ENCODE results near the gene PHEX.
"Not testable (repeated sequence)": the region's sequence is repeated elsewhere in the genome, so short reads cannot be mapped to it uniquely, and the experiment has no call there.

Gene PHEX

GRCh38 chrX:22289209-22289608 lies 257.1 kb downstream of the PHEX start:
- H4K12ac ChIP-seq (ENCODE audit: low read depth, low read length); H3K79me1 ChIP-seq (ENCODE audit: low read length); H3K18ac ChIP-seq (ENCODE audit: low read length); H4K91ac ChIP-seq (ENCODE audit: low read depth, low read length); DNase-seq; H3K27ac ChIP-seq (ENCODE audit: low read depth, low read length); H2BK5ac ChIP-seq (ENCODE audit: low read depth, low read length, poor library complexity); H3K9me3 ChIP-seq (ENCODE audit: insufficient read depth, low read depth, low read length); H3K79me2 ChIP-seq (ENCODE audit: control insufficient read depth, insufficient read depth, low read length, poor library complexity); H2AK5ac ChIP-seq (ENCODE audit: low read length); H2AFZ ChIP-seq (ENCODE audit: insufficient read depth, low read length, poor library complexity); H3K4me2 ChIP-seq (ENCODE audit: low read length); H2BK12ac ChIP-seq (ENCODE audit: low read length); H3K4ac ChIP-seq (ENCODE audit: low read depth, low read length); H3K27me3 ChIP-seq (ENCODE audit: insufficient read depth, low read length); H3K23ac ChIP-seq (ENCODE audit: low read length); H3K4me1 ChIP-seq (ENCODE audit: control insufficient read depth in 1 of 2, insufficient read depth in 2 of 2, low read length in 2 of 2); H2BK120ac ChIP-seq (ENCODE audit: insufficient read depth, low read length, poor library complexity); H3K9ac ChIP-seq (ENCODE audit: low read length); H4K8ac ChIP-seq (ENCODE audit: low read depth, low read length); H3K36me3 ChIP-seq (ENCODE audit: control insufficient read depth in 1 of 2, insufficient read depth in 2 of 2, low read length in 2 of 2); H3K14ac ChIP-seq (ENCODE audit: low read length); H3K4me3 ChIP-seq (ENCODE audit: low read depth, low read length): not testable (repeated sequence)
- WGBS (ENCODE audit: extremely low coverage, insufficient coverage, insufficient read length) = no CpG with 5 or more reads among the region's 3 CpGs

GRCh38 chrX:22296871-22297270 lies 264.7 kb downstream of the PHEX start:
- no peak overlapping the region for H3K14ac ChIP-seq (ENCODE audit: low read length)
- H2BK5ac ChIP-seq (ENCODE audit: low read depth, low read length, poor library complexity) = no peak overlapping the region
- no peak overlapping the region for H4K12ac ChIP-seq (ENCODE audit: low read depth, low read length)
- H3K27ac ChIP-seq (ENCODE audit: low read depth, low read length) = no peak overlapping the region
- H4K8ac ChIP-seq (ENCODE audit: low read depth, low read length) = no peak overlapping the region
- H3K4me1 ChIP-seq (ENCODE audit: control insufficient read depth in 1 of 2, insufficient read depth in 2 of 2, low read length in 2 of 2) = peaks cover 0 to 2% of the 10 kb centered on the region in 2 experiments
- H4K91ac ChIP-seq (ENCODE audit: low read depth, low read length) = no peak overlapping the region
- no peak overlapping the region for H3K23ac ChIP-seq (ENCODE audit: low read length)
- H3K18ac ChIP-seq (ENCODE audit: low read length) = no peak overlapping the region
- no peak overlapping the region for H3K4me2 ChIP-seq (ENCODE audit: low read length)
- no peak overlapping the region for H3K4me3 ChIP-seq (ENCODE audit: low read depth, low read length)
- no peak overlapping the region for H2BK12ac ChIP-seq (ENCODE audit: low read length)
- no peaks in the 10 kb centered on the region for H3K9me3 ChIP-seq (ENCODE audit: insufficient read depth, low read depth, low read length)
- H2BK120ac ChIP-seq (ENCODE audit: insufficient read depth, low read length, poor library complexity) = no peak overlapping the region
- no peak overlapping the region for H2AFZ ChIP-seq (ENCODE audit: insufficient read depth, low read length, poor library complexity)
- no peaks in the 10 kb centered on the region for H3K27me3 ChIP-seq (ENCODE audit: insufficient read depth, low read length)
- H3K4ac ChIP-seq (ENCODE audit: low read depth, low read length) = no peak overlapping the region
- H2AK5ac ChIP-seq (ENCODE audit: low read length) = no peak overlapping the region
- no peaks in the 10 kb centered on the region for H3K36me3 ChIP-seq (ENCODE audit: control insufficient read depth in 1 of 2, insufficient read depth in 2 of 2, low read length in 2 of 2)
- no peaks in the 10 kb centered on the region for H3K79me1 ChIP-seq (ENCODE audit: low read length)
- H3K9ac ChIP-seq (ENCODE audit: low read length) = no peak overlapping the region
- WGBS (ENCODE audit: extremely low coverage, insufficient coverage, insufficient read length) = no CpG with 5 or more reads among the region's 2 CpGs
- no peak for DNase-seq
- no peaks in the 10 kb centered on the region for H3K79me2 ChIP-seq (ENCODE audit: control insufficient read depth, insufficient read depth, low read length, poor library complexity)

- no peak overlapping the region for H3K4me2 ChIP-seq (ENCODE audit: low read length)
- H2BK5ac ChIP-seq (ENCODE audit: low read depth, low read length, poor library complexity) = no peak overlapping the region
- H2BK120ac ChIP-seq (ENCODE audit: insufficient read depth, low read length, poor library complexity) = no peak overlapping the region
- H3K79me2 ChIP-seq (ENCODE audit: control insufficient read depth, insufficient read depth, low read length, poor library complexity) = no peaks in the 10 kb centered on the region
- no CpG with 5 or more reads among the region's 2 CpGs for WGBS (ENCODE audit: extremely low coverage, insufficient coverage, insufficient read length)
- H3K14ac ChIP-seq (ENCODE audit: low read length) = no peak overlapping the region
- H3K79me1 ChIP-seq (ENCODE audit: low read length) = no peaks in the 10 kb centered on the region
- H4K8ac ChIP-seq (ENCODE audit: low read depth, low read length) = no peak overlapping the region
- H3K9me3 ChIP-seq (ENCODE audit: insufficient read depth, low read depth, low read length) = no peaks in the 10 kb centered on the region
- no peak overlapping the region for H3K4ac ChIP-seq (ENCODE audit: low read depth, low read length)
- H3K18ac ChIP-seq (ENCODE audit: low read length) = no peak overlapping the region
- H4K91ac ChIP-seq (ENCODE audit: low read depth, low read length) = no peak overlapping the region
- no peak overlapping the region for H2AFZ ChIP-seq (ENCODE audit: insufficient read depth, low read length, poor library complexity)
- DNase-seq = peak in 1 of 2 donors; percentile 2
- H3K9ac ChIP-seq (ENCODE audit: low read length) = no peak overlapping the region
- no peak overlapping the region for H2AK5ac ChIP-seq (ENCODE audit: low read length)
- no peak overlapping the region for H3K4me3 ChIP-seq (ENCODE audit: low read depth, low read length)
- H3K27ac ChIP-seq (ENCODE audit: low read depth, low read length) = no peak overlapping the region
- H4K12ac ChIP-seq (ENCODE audit: low read depth, low read length) = no peak overlapping the region
- H3K27me3 ChIP-seq (ENCODE audit: insufficient read depth, low read length) = no peaks in the 10 kb centered on the region
- H2BK12ac ChIP-seq (ENCODE audit: low read length) = no peak overlapping the region
- H3K23ac ChIP-seq (ENCODE audit: low read length) = no peak overlapping the region
- H3K4me1 ChIP-seq (ENCODE audit: control insufficient read depth in 1 of 2, insufficient read depth in 2 of 2, low read length in 2 of 2) = no peaks in the 10 kb centered on the region
- no peaks in the 10 kb centered on the region for H3K36me3 ChIP-seq (ENCODE audit: control insufficient read depth in 1 of 2, insufficient read depth in 2 of 2, low read length in 2 of 2)
Measured at GRCh38 chrX:22300130-22300529, 268.0 kb downstream of the PHEX start.

Data from trophoblast cell (in vitro differentiated cells and primary cell).